GM23338 (cell line): Measurements from ENCODE around the gene PLEKHN1.

ENCODE experiments used
- CREB1 ChIP-seq: fragments of 250-450 bp; sonication (Bioruptor Pico); IDR thresholded peaks from 2 replicates; pipeline ENCODE4 v1.5.0; 2020; ENCODE audit warnings: low read depth, mild to moderate bottlenecking, moderate library complexity
- CTCF ChIP-seq, 2 experiments: fragments of 200-600 bp in 1 of 2; sonication (generic) in 1 of 2; conservative IDR thresholded peaks; 2 replicates each; pipeline versions ENCODE4 v1.5.1 to v1.6.1; 2016 to 2017; ENCODE audit warnings: antibody characterized with exemption in 2 of 2, low read depth in 2 of 2, mild to moderate bottlenecking in 2 of 2, moderate library complexity in 1 of 2
- ETS1 ChIP-seq: IDR thresholded peaks from 2 replicates; pipeline ENCODE4 v1.6.1; 2016; ENCODE audit warnings: antibody characterized with exemption
- EZH2 ChIP-seq: fragments of 200-600 bp; sonication (generic); IDR thresholded peaks from one replicate; pipeline ENCODE4 v1.8.0; 2017; ENCODE audit warnings: antibody characterized with exemption, mild to moderate bottlenecking, low read depth; ENCODE audit not compliant: unreplicated experiment
- EZH2phosphoT487 ChIP-seq: fragments of 200-600 bp; sonication (generic); IDR thresholded peaks from one replicate; pipeline ENCODE4 v1.8.1; 2018; ENCODE audit warnings: antibody characterized with exemption; ENCODE audit not compliant: unreplicated experiment
- JUNB ChIP-seq: IDR thresholded peaks from one replicate; pipeline ENCODE4 v1.6.1; 2016; ENCODE audit warnings: antibody characterized with exemption; ENCODE audit not compliant: unreplicated experiment
- NANOG ChIP-seq: IDR thresholded peaks from 2 replicates; pipeline ENCODE4 v1.6.1; 2016; ENCODE audit warnings: antibody characterized with exemption, borderline replicate concordance
- POLR2AphosphoS5 ChIP-seq: IDR thresholded peaks from 2 replicates; pipeline ENCODE4 v1.6.1; 2016; ENCODE audit warnings: antibody characterized with exemption, low read depth
- REST ChIP-seq: IDR thresholded peaks from one replicate; pipeline ENCODE4 v1.6.1; 2018; ENCODE audit warnings: antibody characterized with exemption; ENCODE audit not compliant: unreplicated experiment
- STAT1 ChIP-seq: IDR thresholded peaks from one replicate; pipeline ENCODE4 v1.6.1; 2016; ENCODE audit warnings: antibody characterized with exemption; ENCODE audit not compliant: unreplicated experiment
- ZNF114 ChIP-seq: fragments of 250-450 bp; sonication (Bioruptor Pico); IDR thresholded peaks from 2 replicates; pipeline ENCODE4 v1.5.0; 2020; ENCODE audit warnings: mild to moderate bottlenecking, moderate library complexity
- ZNF331 ChIP-seq: fragments of 250-450 bp; sonication (Bioruptor Pico); IDR thresholded peaks from 2 replicates; pipeline ENCODE4 v1.5.0; 2020; ENCODE audit warnings: low read depth, mild to moderate bottlenecking, moderate library complexity
- ZNF462 ChIP-seq: fragments of 250-450 bp; sonication (Bioruptor Pico); IDR thresholded peaks from 2 replicates; pipeline ENCODE4 v1.5.0; 2020; ENCODE audit warnings: mild to moderate bottlenecking, moderate library complexity

GRCh38 chr1:953524-954320 is 12.6 kb upstream of the PLEKHN1 start:
- no peak for TF ChIP-seq CTCF (conservative IDR thresholded peaks at IDR 0.05; ENCODE audit: low read depth in 2 of 2)
- TF ChIP-seq REST: no peak
- no peak for TF ChIP-seq POLR2AphosphoS5
- TF ChIP-seq JUNB: no peak
- TF ChIP-seq EZH2phosphoT487: no peak
- no peak for TF ChIP-seq EZH2
- no peak for TF ChIP-seq NANOG
- TF ChIP-seq CREB1 (CRISPR knock-in tag): no peak
- TF ChIP-seq STAT1: no peak
- TF ChIP-seq ETS1: no peak
- TF ChIP-seq ZNF331 (CRISPR knock-in tag): no peak
- no peak for TF ChIP-seq ZNF114
- no peak for TF ChIP-seq ZNF462 (CRISPR knock-in tag)
